ENCODE data around the gene SAG. TPM values are rescaled to one million over a fixed set of nuclear protein-coding genes. Genes with fewer than 3 reads are reported as not detected.

SAG gene
- total and polyA plus RNA-seq, 4 donors: not detected

- H3K27me3 ChIP-seq (ENCODE audit: control insufficient read depth in 4 of 4, insufficient read depth in 4 of 4, low read length in 3 of 4): no peaks in the 10 kb centered on the region
- no peaks in the 10 kb centered on the region for H3K9me3 ChIP-seq (ENCODE audit: control insufficient read depth in 4 of 4, low read length in 3 of 4)
- no peak overlapping the region for H3K9ac ChIP-seq (ENCODE audit: low read depth in 1 of 2, low read length in 2 of 2)
- DNase-seq (ENCODE audit: low spot score): no peak
- H3K36me3 ChIP-seq (ENCODE audit: control insufficient read depth in 4 of 4, insufficient read depth in 3 of 4, low read depth in 1 of 4, low read length in 3 of 4): no peaks in the 10 kb centered on the region
- no peak overlapping the region for H3K27ac ChIP-seq (ENCODE audit: low read depth in 1 of 2, low read length in 2 of 2)
- 82% methylated on average over 4 of the region's 4 CpGs for WGBS
- H3K4me1 ChIP-seq (ENCODE audit: control insufficient read depth in 4 of 4, insufficient read depth in 4 of 4, low read length in 3 of 4): no peaks in the 10 kb centered on the region
- TF ChIP-seq FOXA2 (IDR thresholded peaks at IDR 0.05) (no peak), GABPA (IDR thresholded peaks at IDR 0.05 in 1 of 2, conservative IDR thresholded peaks at IDR 0.05 in 1 of 2) (no peak), YY1 (IDR thresholded peaks at IDR 0.05) (no peak), TAF1 (conservative IDR thresholded peaks at IDR 0.05) (no peak), NR2F2 (IDR thresholded peaks at IDR 0.05) (no peak), RAD21 (IDR thresholded peaks at IDR 0.05) (no peak), FOXA1 (IDR thresholded peaks at IDR 0.05) (no peak), JUND (IDR thresholded peaks at IDR 0.05) (no peak), SP1 (IDR thresholded peaks at IDR 0.05) (no peak), RXRA (IDR thresholded peaks at IDR 0.05) (no peak), ZBTB33 (IDR thresholded peaks at IDR 0.05) (no peak), ATF3 (IDR thresholded peaks at IDR 0.05) (no peak), CTCF (IDR thresholded peaks at IDR 0.05; ENCODE audit: low read depth, low read length, missing input control) (no peak), HNF4G (IDR thresholded peaks at IDR 0.05) (no peak), REST (IDR thresholded peaks at IDR 0.05) (no peak)
- no peak overlapping the region for H3K4me3 ChIP-seq (ENCODE audit: low read depth in 1 of 3, low read length in 3 of 3)
These were observed 21.3 kb downstream of the SAG start for GRCh38 chr2:233328922-233329321.

GRCh38 chr2:233329489-233330135 lies 22.0 kb downstream of the SAG start:
- Histone ChIP-seq H3K36me3 (ENCODE audit: control insufficient read depth in 4 of 4, insufficient read depth in 3 of 4, low read depth in 1 of 4, low read length in 3 of 4) (no peaks in the 10 kb centered on the region), H3K27me3 (ENCODE audit: control insufficient read depth in 4 of 4, insufficient read depth in 4 of 4, low read length in 3 of 4) (no peaks in the 10 kb centered on the region), H3K4me1 (ENCODE audit: control insufficient read depth in 4 of 4, insufficient read depth in 4 of 4, low read length in 3 of 4) (no peaks in the 10 kb centered on the region), H3K9me3 (ENCODE audit: control insufficient read depth in 4 of 4, low read length in 3 of 4) (no peaks in the 10 kb centered on the region), H3K4me3 (ENCODE audit: low read depth in 1 of 3, low read length in 3 of 3) (no peak overlapping the region), H3K9ac (ENCODE audit: low read depth in 1 of 2, low read length in 2 of 2) (no peak overlapping the region), H3K27ac (ENCODE audit: low read depth in 1 of 2, low read length in 2 of 2) (no peak overlapping the region)
- TF ChIP-seq NR2F2 (IDR thresholded peaks at IDR 0.05) (peak; percentile 95), CTCF (IDR thresholded peaks at IDR 0.05; ENCODE audit: low read depth, low read length, missing input control) (no peak), GABPA (IDR thresholded peaks at IDR 0.05 in 1 of 2, conservative IDR thresholded peaks at IDR 0.05 in 1 of 2) (no peak), MAX (IDR thresholded peaks at IDR 0.05) (no peak), ATF3 (IDR thresholded peaks at IDR 0.05) (no peak), FOXA2 (IDR thresholded peaks at IDR 0.05) (no peak), REST (IDR thresholded peaks at IDR 0.05) (no peak), HNF4G (IDR thresholded peaks at IDR 0.05) (no peak)
- 84% methylated on average over 7 of the region's 7 CpGs for WGBS
- no peak for DNase-seq (ENCODE audit: low spot score)

Data from liver (tissue), 9 donors.